Sigmoid colon (tissue), 4 donors: ENCODE data around the gene MRPL41.

ENCODE experiments used
- EP300 ChIP-seq, 4 donors: sonication (generic); formaldehyde crosslinking; IDR thresholded peaks; one replicate each; pipeline ENCODE4 v1.6.1; 2017; ENCODE audit warnings: antibody characterized with exemption in 4 of 4
- POLR2A ChIP-seq, 2 donors: fragments of 450-650 bp; IDR thresholded peaks; one replicate each; pipeline ENCODE4 v1.6.1; 2016; ENCODE audit warnings: antibody characterized with exemption in 2 of 2, mild to moderate bottlenecking in 2 of 2, moderate library complexity in 2 of 2
- POLR2AphosphoS5 ChIP-seq, 4 donors: sonication (generic); formaldehyde crosslinking; IDR thresholded peaks; one replicate each; pipeline ENCODE4 v1.6.1; 2017; ENCODE audit warnings: antibody characterized with exemption in 4 of 4
- TF ChIP-seq, protein P1 (sequence below), 4 experiments: fragments of 450-650 bp in 3 of 4; fragments of 200-600 bp in 1 of 4; IDR thresholded peaks; one replicate each; pipeline ENCODE4 v1.5.1; 2016 to 2019; ENCODE audit warnings: antibody characterized with exemption in 4 of 4, mild to moderate bottlenecking in 3 of 4, moderate library complexity in 2 of 4

DNA sequence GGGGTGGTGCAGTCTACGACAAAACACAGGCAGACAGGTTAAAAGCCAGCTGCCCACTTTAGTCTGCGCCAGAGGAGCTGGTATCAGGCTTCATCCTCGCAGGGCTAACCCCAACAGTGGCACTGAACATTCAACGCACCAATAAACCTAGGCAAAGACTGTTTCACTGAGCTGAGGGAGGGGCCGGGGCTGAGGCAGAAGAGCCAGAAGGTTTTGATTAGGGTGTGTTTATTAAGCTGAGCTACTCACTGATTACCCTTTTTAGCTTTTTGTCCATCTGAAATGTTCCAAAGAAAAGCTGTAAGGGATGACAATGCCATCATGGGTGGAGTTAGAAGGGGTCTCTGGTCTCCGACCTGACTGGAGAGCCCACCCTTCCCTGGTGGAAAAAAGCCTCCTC, 37.2 kb downstream of the MRPL41 start:
- no peak for TF ChIP-seq POLR2AphosphoS5 (IDR thresholded peaks at IDR 0.05)
- TF ChIP-seq, protein P1, sequence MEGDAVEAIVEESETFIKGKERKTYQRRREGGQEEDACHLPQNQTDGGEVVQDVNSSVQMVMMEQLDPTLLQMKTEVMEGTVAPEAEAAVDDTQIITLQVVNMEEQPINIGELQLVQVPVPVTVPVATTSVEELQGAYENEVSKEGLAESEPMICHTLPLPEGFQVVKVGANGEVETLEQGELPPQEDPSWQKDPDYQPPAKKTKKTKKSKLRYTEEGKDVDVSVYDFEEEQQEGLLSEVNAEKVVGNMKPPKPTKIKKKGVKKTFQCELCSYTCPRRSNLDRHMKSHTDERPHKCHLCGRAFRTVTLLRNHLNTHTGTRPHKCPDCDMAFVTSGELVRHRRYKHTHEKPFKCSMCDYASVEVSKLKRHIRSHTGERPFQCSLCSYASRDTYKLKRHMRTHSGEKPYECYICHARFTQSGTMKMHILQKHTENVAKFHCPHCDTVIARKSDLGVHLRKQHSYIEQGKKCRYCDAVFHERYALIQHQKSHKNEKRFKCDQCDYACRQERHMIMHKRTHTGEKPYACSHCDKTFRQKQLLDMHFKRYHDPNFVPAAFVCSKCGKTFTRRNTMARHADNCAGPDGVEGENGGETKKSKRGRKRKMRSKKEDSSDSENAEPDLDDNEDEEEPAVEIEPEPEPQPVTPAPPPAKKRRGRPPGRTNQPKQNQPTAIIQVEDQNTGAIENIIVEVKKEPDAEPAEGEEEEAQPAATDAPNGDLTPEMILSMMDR (IDR thresholded peaks at IDR 0.05) = no peak
- TF ChIP-seq POLR2A (IDR thresholded peaks at IDR 0.05) = no peak
- TF ChIP-seq EP300 (IDR thresholded peaks at IDR 0.05) = no peak
